HepG2 (cell line): Measurements from ENCODE around the gene SAPCD2. TPM values are rescaled to one million over a fixed set of nuclear protein-coding genes. Genes with fewer than 3 reads are reported as not detected.

Source experiments
- AKAP8 ChIP-seq: sonication (generic); formaldehyde crosslinking; IDR thresholded peaks from 2 replicates; pipeline ENCODE4 v1.5.1; 2020; ENCODE audit warnings: mild to moderate bottlenecking, missing genetic modification reagents
- BRD4 ChIP-seq: sonication (generic); formaldehyde crosslinking; IDR thresholded peaks from 2 replicates; pipeline ENCODE4 v1.4.0; 2020; ENCODE audit warnings: missing genetic modification reagents
- CBFB ChIP-seq: sonication (generic); formaldehyde crosslinking; IDR thresholded peaks from 2 replicates; pipeline ENCODE4 v1.4.0; 2020; ENCODE audit warnings: missing genetic modification reagents
- GATA4 ChIP-seq: sonication (generic); IDR thresholded peaks from 2 replicates; pipeline ENCODE4 v1.6.1; 2016; ENCODE audit warnings: antibody characterized with exemption, low read depth, borderline replicate concordance
- HNRNPLL ChIP-seq: fragments of 200-400 bp; formaldehyde crosslinking; IDR thresholded peaks from 2 replicates; pipeline ENCODE4 v1.6.1; 2017; ENCODE audit warnings: mild to moderate bottlenecking, low read depth, low read length; ENCODE audit not compliant: poor library complexity, severe bottlenecking
- RBAK ChIP-seq: sonication (generic); formaldehyde crosslinking; IDR thresholded peaks from 2 replicates; pipeline ENCODE4 v1.5.1; 2020; ENCODE audit warnings: mild to moderate bottlenecking, missing genetic modification reagents
- SUZ12 ChIP-seq: fragments of 150-350 bp; IDR thresholded peaks from 2 replicates; pipeline ENCODE4 v1.6.1; 2014; ENCODE audit warnings: low read depth, low read length
- ZNF101 ChIP-seq: sonication (generic); formaldehyde crosslinking; IDR thresholded peaks from 2 replicates; pipeline ENCODE4 v1.4.0; 2020; ENCODE audit warnings: mild to moderate bottlenecking, low read depth, missing genetic modification reagents, borderline replicate concordance
- ZNF30 ChIP-seq: sonication (generic); formaldehyde crosslinking; IDR thresholded peaks from 2 replicates; pipeline ENCODE4 v1.5.0; 2020; ENCODE audit warnings: mild to moderate bottlenecking, missing genetic modification reagents
- ZNF577 ChIP-seq: sonication (generic); formaldehyde crosslinking; IDR thresholded peaks from 2 replicates; pipeline ENCODE4 v1.4.0; 2020; ENCODE audit warnings: mild to moderate bottlenecking, low read depth, missing genetic modification reagents, borderline replicate concordance
- ZNF614 ChIP-seq: IDR thresholded peaks from 2 replicates; pipeline ENCODE4 v1.6.1; 2018; ENCODE audit warnings: missing biosample characterization, missing genetic modification reagents, inconsistent platforms, borderline replicate concordance
- ZNF841 ChIP-seq: sonication (generic); formaldehyde crosslinking; IDR thresholded peaks from 2 replicates; pipeline ENCODE4 v1.8.1; 2023; ENCODE audit warnings: missing genetic modification reagents, borderline replicate concordance
- polyA plus RNA-seq, 8 experiments: library from polyadenylated mRNA; depleted of rRNA in 3 of 8; stranded (reverse) in 7 of 8; unstranded in 1 of 8; fragments of >200 nt; fragmentation: Illumina TruSeq in 4 of 8; extraction: Trizol in 4 of 8; gene quantifications; 2 replicates each; pipeline versions ENCODE4 v1.2.1 to v1.2.3, GENCODE V29; 2011 to 2016; ENCODE audit warnings: low read depth in 4 of 8, missing spikeins in 1 of 8, mixed read lengths in 1 of 8; ENCODE audit not compliant: insufficient read depth in 1 of 8
- total RNA-seq, 5 experiments: library from RNA; depleted of rRNA; stranded (reverse); fragments of >200 nt; fragmentation: Illumina TruSeq; extraction: Trizol; gene quantifications; 2 replicates each; pipeline ENCODE4 v1.2.3, GENCODE V29; 2016; ENCODE audit warnings: low read depth in 1 of 5
- TF ChIP-seq, protein P1 (sequence below): sonication (generic); formaldehyde crosslinking; IDR thresholded peaks from 2 replicates; pipeline ENCODE4 v1.8.0; 2022; ENCODE audit warnings: missing genetic modification reagents, mild to moderate bottlenecking, moderate library complexity, borderline replicate concordance
- TF ChIP-seq, protein P2 (sequence below), 2 experiments: sonication (generic) in 1 of 2; formaldehyde crosslinking in 1 of 2; IDR thresholded peaks; 2 replicates each; pipeline versions ENCODE4 v1.5.1 to v1.6.1; 2011 to 2020; ENCODE audit warnings: borderline replicate concordance in 1 of 2, low read depth in 1 of 2, low read length in 1 of 2, mild to moderate bottlenecking in 1 of 2, missing genetic modification reagents in 1 of 2, moderate library complexity in 1 of 2
- TF ChIP-seq, protein P3 (sequence below): sonication (generic); formaldehyde crosslinking; IDR thresholded peaks from 2 replicates; pipeline ENCODE4 v1.5.0; 2020; ENCODE audit warnings: mild to moderate bottlenecking, missing genetic modification reagents
- TF ChIP-seq, protein P4 (sequence below): sonication (generic); formaldehyde crosslinking; IDR thresholded peaks from 2 replicates; pipeline ENCODE4 v1.8.1; 2022; ENCODE audit warnings: low read depth, mild to moderate bottlenecking, missing genetic modification reagents
- TF ChIP-seq, protein P5 (sequence below): IDR thresholded peaks from 2 replicates; pipeline ENCODE4 v1.6.1; 2016; ENCODE audit warnings: low read depth

SAPCD2 gene
- total and polyA plus RNA-seq, 2 of the 13 experiments (the other 11 are each of a cell fraction or from before 2014, with no cell fraction given), result 21.9 to 42.8 TPM

DNA sequence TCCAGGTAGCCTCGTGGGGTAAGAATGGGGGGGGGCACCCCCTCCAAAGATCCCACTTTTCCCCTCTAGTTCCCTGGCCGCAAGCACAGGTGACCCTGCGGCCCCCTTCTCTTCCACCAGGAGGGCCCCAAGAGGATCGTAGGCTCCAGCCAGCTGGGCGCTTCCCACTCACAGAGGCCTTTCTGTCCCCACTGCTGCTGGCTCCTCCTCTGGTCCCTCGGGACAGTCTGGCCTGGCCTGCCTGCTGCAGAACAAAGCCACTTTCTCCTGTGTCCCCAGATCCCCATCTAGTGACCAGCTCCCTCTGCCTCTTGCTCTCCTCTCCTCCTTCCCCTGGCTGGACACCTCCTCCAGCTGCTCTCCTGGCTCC lies 534 bp upstream of the SAPCD2 start (continued):
- TF ChIP-seq, protein P1, sequence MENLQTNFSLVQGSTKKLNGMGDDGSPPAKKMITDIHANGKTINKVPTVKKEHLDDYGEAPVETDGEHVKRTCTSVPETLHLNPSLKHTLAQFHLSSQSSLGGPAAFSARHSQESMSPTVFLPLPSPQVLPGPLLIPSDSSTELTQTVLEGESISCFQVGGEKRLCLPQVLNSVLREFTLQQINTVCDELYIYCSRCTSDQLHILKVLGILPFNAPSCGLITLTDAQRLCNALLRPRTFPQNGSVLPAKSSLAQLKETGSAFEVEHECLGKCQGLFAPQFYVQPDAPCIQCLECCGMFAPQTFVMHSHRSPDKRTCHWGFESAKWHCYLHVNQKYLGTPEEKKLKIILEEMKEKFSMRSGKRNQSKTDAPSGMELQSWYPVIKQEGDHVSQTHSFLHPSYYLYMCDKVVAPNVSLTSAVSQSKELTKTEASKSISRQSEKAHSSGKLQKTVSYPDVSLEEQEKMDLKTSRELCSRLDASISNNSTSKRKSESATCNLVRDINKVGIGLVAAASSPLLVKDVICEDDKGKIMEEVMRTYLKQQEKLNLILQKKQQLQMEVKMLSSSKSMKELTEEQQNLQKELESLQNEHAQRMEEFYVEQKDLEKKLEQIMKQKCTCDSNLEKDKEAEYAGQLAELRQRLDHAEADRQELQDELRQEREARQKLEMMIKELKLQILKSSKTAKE (CRISPR knock-in tag), result no peak
- TF ChIP-seq CBFB (CRISPR knock-in tag) (no peak), ZNF101 (CRISPR knock-in tag) (no peak), RBAK (CRISPR knock-in tag) (0 out of 2 replicates have a peak, but pooled peaks have one; percentile 19), HNRNPLL (no peak), ZNF614 (peak; percentile 32; the same call in 1 of the 2 replicates), ZNF577 (CRISPR knock-in tag) (no peak), BRD4 (CRISPR knock-in tag) (no peak), AKAP8 (CRISPR knock-in tag) (no peak), SUZ12 (no peak), ZNF30 (CRISPR knock-in tag) (no peak), ZNF841 (no peak), GATA4 (no peak)
- TF ChIP-seq, protein P2, sequence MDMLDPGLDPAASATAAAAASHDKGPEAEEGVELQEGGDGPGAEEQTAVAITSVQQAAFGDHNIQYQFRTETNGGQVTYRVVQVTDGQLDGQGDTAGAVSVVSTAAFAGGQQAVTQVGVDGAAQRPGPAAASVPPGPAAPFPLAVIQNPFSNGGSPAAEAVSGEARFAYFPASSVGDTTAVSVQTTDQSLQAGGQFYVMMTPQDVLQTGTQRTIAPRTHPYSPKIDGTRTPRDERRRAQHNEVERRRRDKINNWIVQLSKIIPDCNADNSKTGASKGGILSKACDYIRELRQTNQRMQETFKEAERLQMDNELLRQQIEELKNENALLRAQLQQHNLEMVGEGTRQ (IDR thresholded peaks at IDR 0.05; ENCODE audit: low read depth, low read length), result no peak
- TF ChIP-seq, protein P2 (CRISPR knock-in tag; IDR thresholded peaks at IDR 0.05; ENCODE audit: borderline replicate concordance), result 0 out of 2 replicates have a peak, but pooled peaks have one; percentile 12
- TF ChIP-seq, protein P3, sequence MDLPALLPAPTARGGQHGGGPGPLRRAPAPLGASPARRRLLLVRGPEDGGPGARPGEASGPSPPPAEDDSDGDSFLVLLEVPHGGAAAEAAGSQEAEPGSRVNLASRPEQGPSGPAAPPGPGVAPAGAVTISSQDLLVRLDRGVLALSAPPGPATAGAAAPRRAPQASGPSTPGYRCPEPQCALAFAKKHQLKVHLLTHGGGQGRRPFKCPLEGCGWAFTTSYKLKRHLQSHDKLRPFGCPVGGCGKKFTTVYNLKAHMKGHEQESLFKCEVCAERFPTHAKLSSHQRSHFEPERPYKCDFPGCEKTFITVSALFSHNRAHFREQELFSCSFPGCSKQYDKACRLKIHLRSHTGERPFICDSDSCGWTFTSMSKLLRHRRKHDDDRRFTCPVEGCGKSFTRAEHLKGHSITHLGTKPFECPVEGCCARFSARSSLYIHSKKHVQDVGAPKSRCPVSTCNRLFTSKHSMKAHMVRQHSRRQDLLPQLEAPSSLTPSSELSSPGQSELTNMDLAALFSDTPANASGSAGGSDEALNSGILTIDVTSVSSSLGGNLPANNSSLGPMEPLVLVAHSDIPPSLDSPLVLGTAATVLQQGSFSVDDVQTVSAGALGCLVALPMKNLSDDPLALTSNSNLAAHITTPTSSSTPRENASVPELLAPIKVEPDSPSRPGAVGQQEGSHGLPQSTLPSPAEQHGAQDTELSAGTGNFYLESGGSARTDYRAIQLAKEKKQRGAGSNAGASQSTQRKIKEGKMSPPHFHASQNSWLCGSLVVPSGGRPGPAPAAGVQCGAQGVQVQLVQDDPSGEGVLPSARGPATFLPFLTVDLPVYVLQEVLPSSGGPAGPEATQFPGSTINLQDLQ, result no peak
- TF ChIP-seq, protein P4, sequence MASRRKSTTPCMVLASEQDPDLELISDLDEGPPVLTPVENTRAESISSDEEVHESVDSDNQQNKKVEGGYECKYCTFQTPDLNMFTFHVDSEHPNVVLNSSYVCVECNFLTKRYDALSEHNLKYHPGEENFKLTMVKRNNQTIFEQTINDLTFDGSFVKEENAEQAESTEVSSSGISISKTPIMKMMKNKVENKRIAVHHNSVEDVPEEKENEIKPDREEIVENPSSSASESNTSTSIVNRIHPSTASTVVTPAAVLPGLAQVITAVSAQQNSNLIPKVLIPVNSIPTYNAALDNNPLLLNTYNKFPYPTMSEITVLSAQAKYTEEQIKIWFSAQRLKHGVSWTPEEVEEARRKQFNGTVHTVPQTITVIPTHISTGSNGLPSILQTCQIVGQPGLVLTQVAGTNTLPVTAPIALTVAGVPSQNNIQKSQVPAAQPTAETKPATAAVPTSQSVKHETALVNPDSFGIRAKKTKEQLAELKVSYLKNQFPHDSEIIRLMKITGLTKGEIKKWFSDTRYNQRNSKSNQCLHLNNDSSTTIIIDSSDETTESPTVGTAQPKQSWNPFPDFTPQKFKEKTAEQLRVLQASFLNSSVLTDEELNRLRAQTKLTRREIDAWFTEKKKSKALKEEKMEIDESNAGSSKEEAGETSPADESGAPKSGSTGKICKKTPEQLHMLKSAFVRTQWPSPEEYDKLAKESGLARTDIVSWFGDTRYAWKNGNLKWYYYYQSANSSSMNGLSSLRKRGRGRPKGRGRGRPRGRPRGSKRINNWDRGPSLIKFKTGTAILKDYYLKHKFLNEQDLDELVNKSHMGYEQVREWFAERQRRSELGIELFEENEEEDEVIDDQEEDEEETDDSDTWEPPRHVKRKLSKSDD, result no peak
- TF ChIP-seq, protein P5, sequence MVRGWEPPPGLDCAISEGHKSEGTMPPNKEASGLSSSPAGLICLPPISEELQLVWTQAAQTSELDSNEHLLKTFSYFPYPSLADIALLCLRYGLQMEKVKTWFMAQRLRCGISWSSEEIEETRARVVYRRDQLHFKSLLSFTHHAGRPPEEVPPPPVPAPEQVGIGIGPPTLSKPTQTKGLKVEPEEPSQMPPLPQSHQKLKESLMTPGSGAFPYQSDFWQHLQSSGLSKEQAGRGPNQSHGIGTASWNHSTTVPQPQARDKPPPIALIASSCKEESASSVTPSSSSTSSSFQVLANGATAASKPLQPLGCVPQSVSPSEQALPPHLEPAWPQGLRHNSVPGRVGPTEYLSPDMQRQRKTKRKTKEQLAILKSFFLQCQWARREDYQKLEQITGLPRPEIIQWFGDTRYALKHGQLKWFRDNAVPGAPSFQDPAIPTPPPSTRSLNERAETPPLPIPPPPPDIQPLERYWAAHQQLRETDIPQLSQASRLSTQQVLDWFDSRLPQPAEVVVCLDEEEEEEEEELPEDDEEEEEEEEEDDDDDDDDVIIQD (CRISPR knock-in tag), result no peak
